SK-N-SH (cell line): ENCODE measurements around the gene SAP30BP. TPM values are rescaled to one million over a fixed set of nuclear protein-coding genes. Genes with fewer than 3 reads are reported as not detected.

ENCODE experiments used
- CTCF ChIA-PET: fragments of 300-600, 350-600 bp; formaldehyde crosslinking; extraction: SDS; loops from one replicate; lab custom pipeline; 2021; lab: Yijun Ruan, JAX
- POLR2A ChIA-PET: fragments of 350-600 bp; sonication (Branson Sonifier 250); formaldehyde crosslinking; extraction: SDS; loops from one replicate; lab custom pipeline; 2020; ENCODE audit warnings: antibody characterized with exemption, inconsistent platforms; lab: Yijun Ruan, JAX
- DNase-seq: peaks from one replicate; pipeline ENCODE4 v3.0.0; 2012
- H2AFZ ChIP-seq: fragments of 200-600 bp; sonication (generic); 2 replicates; pipeline ENCODE4 v1.8.1; 2016; ENCODE audit warnings: antibody characterized with exemption, mild to moderate bottlenecking, low read depth
- H3F3A ChIP-seq: fragments of 200-600 bp; sonication (generic); replicated peaks from 2 replicates; pipeline ENCODE3; 2016; ENCODE audit warnings: antibody characterized with exemption, mild to moderate bottlenecking; ENCODE audit not compliant: insufficient read depth
- H3K27ac ChIP-seq, 2 experiments: fragments of 200-500 bp in 1 of 2; fragments of 200-600 bp in 1 of 2; sonication (Bioruptor generic) in 1 of 2; sonication (generic), shearing (Covaris generic) in 1 of 2; 2 replicates each; pipeline versions ENCODE4 v1.5.1 to v1.6.1; 2014 to 2016; ENCODE audit warnings: low read depth in 2 of 2, inconsistent platforms in 1 of 2, low read length in 1 of 2, mild to moderate bottlenecking in 1 of 2, mixed read lengths in 1 of 2
- H3K27me3 ChIP-seq: fragments of 200-600 bp; sonication (generic), shearing (Covaris generic); 2 replicates; pipeline ENCODE4 v1.6.1; 2016; ENCODE audit warnings: mixed run types; ENCODE audit not compliant: insufficient read depth
- H3K36me3 ChIP-seq, 2 experiments: fragments of 200-500 bp in 1 of 2; fragments of 200-600 bp in 1 of 2; sonication (Bioruptor generic) in 1 of 2; sonication (generic) in 1 of 2; replicated peaks in 1 of 2; 2 replicates each; pipeline versions ENCODE3 to v1.5.1; 2014 to 2016; ENCODE audit warnings: low read length in 1 of 2, mild to moderate bottlenecking in 1 of 2; ENCODE audit not compliant: insufficient read depth in 2 of 2, control insufficient read depth in 1 of 2
- H3K4me1 ChIP-seq, 2 experiments: fragments of 200-500 bp in 1 of 2; fragments of 200-600 bp in 1 of 2; sonication (Bioruptor generic) in 1 of 2; sonication (generic), shearing (Covaris generic) in 1 of 2; 2 replicates each; pipeline versions ENCODE4 v1.5.1 to v1.6.1; 2014 to 2016; ENCODE audit warnings: low read depth in 1 of 2, low read length in 1 of 2, mixed run types in 1 of 2; ENCODE audit not compliant: insufficient read depth in 2 of 2, control insufficient read depth in 1 of 2
- H3K4me2 ChIP-seq: fragments of 200-600 bp; sonication (generic), shearing (Covaris generic); 2 replicates; pipeline ENCODE4 v1.6.1; 2017; ENCODE audit warnings: mixed run types
- H3K4me3 ChIP-seq, 2 experiments: fragments of 200-500 bp in 1 of 2; fragments of 200-600 bp in 1 of 2; sonication (Bioruptor generic) in 1 of 2; sonication (generic), shearing (Covaris generic) in 1 of 2; 2 replicates each; pipeline versions ENCODE4 v1.5.1 to v1.8.1; 2014 to 2016; ENCODE audit warnings: low read depth in 2 of 2, inconsistent platforms in 1 of 2, low read length in 1 of 2, mild to moderate bottlenecking in 1 of 2, mixed read lengths in 1 of 2, moderate library complexity in 1 of 2
- H3K79me2 ChIP-seq: fragments of 200-600 bp; sonication (generic); 2 replicates; pipeline ENCODE4 v1.8.1; 2017; ENCODE audit warnings: mild to moderate bottlenecking; ENCODE audit not compliant: insufficient read depth
- H3K9ac ChIP-seq: fragments of 200-600 bp; sonication (generic); 2 replicates; pipeline ENCODE4 v1.6.1; 2017; ENCODE audit warnings: mixed run types
- H3K9me2 ChIP-seq: fragments of 200-600 bp; sonication (generic); 2 replicates; pipeline ENCODE4 v1.6.1; 2017; ENCODE audit warnings: mixed run types
- H3K9me3 ChIP-seq: fragments of 200-600 bp; sonication (generic); 2 replicates; pipeline ENCODE4 v1.6.1; 2017; ENCODE audit warnings: mixed run types, mild to moderate bottlenecking, moderate library complexity
- H4K20me1 ChIP-seq: fragments of 200-600 bp; sonication (generic); 2 replicates; pipeline ENCODE4 v1.6.1; 2017; ENCODE audit warnings: mild to moderate bottlenecking, mixed run types; ENCODE audit not compliant: insufficient read depth
- EP300 ChIP-seq, 2 experiments: IDR thresholded peaks; 2 replicates each; pipeline versions ENCODE4 v1.4.0 to v1.6.1; 2012; ENCODE audit warnings: borderline replicate concordance in 1 of 2, low read depth in 1 of 2, low read length in 1 of 2
- EZH2phosphoT487 ChIP-seq: fragments of 200-600 bp; sonication (generic); IDR thresholded peaks from 2 replicates; pipeline ENCODE4 v1.6.1; 2017; ENCODE audit warnings: low read depth, mixed run types, mild to moderate bottlenecking, antibody characterized with exemption, moderate library complexity, borderline replicate concordance
- FOXJ3 ChIP-seq: sonication (generic); formaldehyde crosslinking; IDR thresholded peaks from 2 replicates; pipeline ENCODE4 v1.5.1; 2020; ENCODE audit warnings: mild to moderate bottlenecking, missing genetic modification reagents
- GABPA ChIP-seq: IDR thresholded peaks from 2 replicates; pipeline ENCODE4 v1.4.0; 2012; ENCODE audit warnings: low read depth, mild to moderate bottlenecking
- JUND ChIP-seq: IDR thresholded peaks from 2 replicates; pipeline ENCODE4 v1.4.0; 2012
- MAX ChIP-seq: IDR thresholded peaks from 2 replicates; pipeline ENCODE4 v1.4.0; 2012; ENCODE audit warnings: low read depth
- MEF2A ChIP-seq: IDR thresholded peaks from 2 replicates; pipeline ENCODE4 v1.4.0; 2012; ENCODE audit warnings: low read depth, borderline replicate concordance
- NFIC ChIP-seq: IDR thresholded peaks from 2 replicates; pipeline ENCODE4 v1.4.0; 2012; ENCODE audit warnings: borderline replicate concordance
- NRF1 ChIP-seq: IDR thresholded peaks from 2 replicates; pipeline ENCODE4 v1.6.1; 2012; ENCODE audit warnings: low read depth, mild to moderate bottlenecking, low read length
- RCOR1 ChIP-seq: fragments of 150-350 bp; IDR thresholded peaks from 2 replicates; pipeline ENCODE4 v1.6.1; 2017; ENCODE audit warnings: antibody characterized with exemption, low read length
- SIN3A ChIP-seq: IDR thresholded peaks from 2 replicates; pipeline ENCODE4 v1.6.1; 2012; ENCODE audit warnings: low read depth, mild to moderate bottlenecking, low read length, moderate library complexity, borderline replicate concordance
- SMC3 ChIP-seq: IDR thresholded peaks from 2 replicates; pipeline ENCODE4 v1.6.1; 2012; ENCODE audit warnings: low read depth, low read length, improper control_type of control experiment
- TAF1 ChIP-seq: IDR thresholded peaks from 2 replicates; pipeline ENCODE4 v1.6.1; 2012; ENCODE audit warnings: low read depth, mild to moderate bottlenecking, low read length, moderate library complexity, borderline replicate concordance
- TCF12 ChIP-seq: IDR thresholded peaks from 2 replicates; pipeline ENCODE4 v1.4.0; 2012
- TEAD4 ChIP-seq: IDR thresholded peaks from 2 replicates; pipeline ENCODE4 v1.4.0; 2012; ENCODE audit warnings: mild to moderate bottlenecking, borderline replicate concordance; ENCODE audit not compliant: insufficient read depth
- WGBS: methylation state at CpG from one replicate; pipeline ENCODE4 v1.1.6; 2017; ENCODE audit warnings: low lambda C conversion rate; 5-methylcytosine and 5-hydroxymethylcytosine counted together
- polyA plus RNA-seq, 3 experiments: library from polyadenylated mRNA; depleted of rRNA; stranded (reverse); fragments of >200 nt; gene quantifications; 2 replicates each; pipeline ENCODE4 v1.2.3, GENCODE V29; 2012
- TF ChIP-seq, protein P1 (sequence below): fragments of 150-350 bp; IDR thresholded peaks from 2 replicates; pipeline ENCODE4 v1.6.1; 2017; ENCODE audit warnings: antibody characterized with exemption, low read length, low read depth, borderline replicate concordance

The SAP30BP gene
- polyA plus RNA-seq, 1 of the 3 experiments (the other 2 are of a cell fraction) = 158 TPM

GRCh38 chr17:75729351-75729750 lies 62.2 kb downstream of the SAP30BP start:
- ChIA-PET CTCF (interaction anchor here (0.6 to 25.4 kb wide), 8 partner anchors 9 to 104 kb away, joined by 3 to 419 read pairs (median 6); partner anchors contain the start of genes ITGB4 and SMIM5), POLR2A (no interaction called here)
- Histone ChIP-seq H3K79me2 (no peaks in the 10 kb centered on the region), H3K27me3 (no peaks in the 10 kb centered on the region), H3K4me1 (no peaks in the 10 kb centered on the region), H3K4me3 (no peak overlapping the region), H3K4me2 (no peak overlapping the region), H2AFZ (no peak overlapping the region), H3F3A (no peaks in the 10 kb centered on the region), H3K9me3 (no peaks in the 10 kb centered on the region), H4K20me1 (no peaks in the 10 kb centered on the region), H3K36me3 (no peaks in the 10 kb centered on the region), H3K9ac (no peak overlapping the region), H3K9me2 (no peaks in the 10 kb centered on the region), H3K27ac (no peak overlapping the region)
- no peak for DNase-seq
- WGBS = 77% methylated on average over 7 of the region's 7 CpGs
- no peak for TF ChIP-seq MAX
- TF ChIP-seq SIN3A = no peak
- no peak for TF ChIP-seq TCF12
- no peak for TF ChIP-seq EP300 (IDR thresholded peaks at IDR 0.05; ENCODE audit: borderline replicate concordance in 1 of 2, low read depth in 1 of 2, low read length in 1 of 2)

DNA sequence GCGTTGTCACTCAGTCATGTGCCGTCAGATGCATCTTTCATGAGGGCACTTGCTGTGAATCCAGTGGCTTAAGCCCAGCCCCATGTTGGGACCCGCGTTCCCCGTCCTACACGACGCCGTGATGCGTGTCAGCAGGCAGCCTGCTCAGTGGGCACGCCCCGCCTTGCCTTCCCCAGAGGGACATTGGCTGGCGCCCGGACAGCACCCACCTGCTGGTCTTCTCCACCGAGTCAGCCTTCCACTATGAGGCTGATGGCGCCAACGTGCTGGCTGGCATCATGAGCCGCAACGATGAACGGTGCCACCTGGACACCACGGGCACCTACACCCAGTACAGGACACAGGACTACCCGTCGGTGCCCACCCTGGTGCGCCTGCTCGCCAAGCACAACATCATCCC lies 62.9 kb downstream of the SAP30BP start:
- WGBS = 89% methylated on average over 24 of the region's 24 CpGs
- no peak overlapping the region for H3K4me3 ChIP-seq
- no peak overlapping the region for H3K9ac ChIP-seq
- CTCF ChIA-PET = interaction anchor here (0.6 to 25.4 kb wide), 10 partner anchors 9 to 129 kb away, joined by 3 to 419 read pairs (median 5); partner anchors contain the start of genes ITGB4 and SMIM5
- no peaks in the 10 kb centered on the region for H3F3A ChIP-seq
- no peak for TF ChIP-seq TEAD4
- TF ChIP-seq EP300 (IDR thresholded peaks at IDR 0.05; ENCODE audit: borderline replicate concordance in 1 of 2, low read depth in 1 of 2, low read length in 1 of 2) = no peak
- TF ChIP-seq JUND = no peak
- TF ChIP-seq NRF1 = no peak
- no peak for TF ChIP-seq RCOR1
- no peak for TF ChIP-seq TCF12
- TF ChIP-seq MEF2A = no peak
- TF ChIP-seq FOXJ3 = no peak
- TF ChIP-seq MAX = no peak
- TF ChIP-seq TAF1 = no peak
- TF ChIP-seq SMC3 = no peak
- TF ChIP-seq NFIC = no peak
- no peak for TF ChIP-seq EZH2phosphoT487
- TF ChIP-seq, protein P1, sequence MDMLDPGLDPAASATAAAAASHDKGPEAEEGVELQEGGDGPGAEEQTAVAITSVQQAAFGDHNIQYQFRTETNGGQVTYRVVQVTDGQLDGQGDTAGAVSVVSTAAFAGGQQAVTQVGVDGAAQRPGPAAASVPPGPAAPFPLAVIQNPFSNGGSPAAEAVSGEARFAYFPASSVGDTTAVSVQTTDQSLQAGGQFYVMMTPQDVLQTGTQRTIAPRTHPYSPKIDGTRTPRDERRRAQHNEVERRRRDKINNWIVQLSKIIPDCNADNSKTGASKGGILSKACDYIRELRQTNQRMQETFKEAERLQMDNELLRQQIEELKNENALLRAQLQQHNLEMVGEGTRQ = no peak
- TF ChIP-seq GABPA = no peak
- TF ChIP-seq, all 33 proteins: peak for 0
- H3K27ac ChIP-seq = no peak overlapping the region
- H3K4me1 ChIP-seq = no peaks in the 10 kb centered on the region
- no peak overlapping the region for H2AFZ ChIP-seq
- no peaks in the 10 kb centered on the region for H3K79me2 ChIP-seq
- H4K20me1 ChIP-seq = no peaks in the 10 kb centered on the region
- no peaks in the 10 kb centered on the region for H3K27me3 ChIP-seq
- H3K4me2 ChIP-seq = no peak overlapping the region
- H3K9me3 ChIP-seq = no peaks in the 10 kb centered on the region
- no peaks in the 10 kb centered on the region for H3K36me3 ChIP-seq
- no peaks in the 10 kb centered on the region for H3K9me2 ChIP-seq
- POLR2A ChIA-PET = no interaction called here
- DNase-seq = no peak
